NK-92 (cell line): ENCODE data around the gene RBM19.
"Not testable (repeated sequence)": the region's sequence is repeated elsewhere in the genome, so short reads cannot be mapped to it uniquely, and the experiment has no call there.

Experiments used
- DNase-seq: peaks from one replicate; lab custom pipeline; 2025; ENCODE audit not compliant: unreplicated experiment; lab: John Stamatoyannopoulos, UW

The RBM19 gene, protein sequence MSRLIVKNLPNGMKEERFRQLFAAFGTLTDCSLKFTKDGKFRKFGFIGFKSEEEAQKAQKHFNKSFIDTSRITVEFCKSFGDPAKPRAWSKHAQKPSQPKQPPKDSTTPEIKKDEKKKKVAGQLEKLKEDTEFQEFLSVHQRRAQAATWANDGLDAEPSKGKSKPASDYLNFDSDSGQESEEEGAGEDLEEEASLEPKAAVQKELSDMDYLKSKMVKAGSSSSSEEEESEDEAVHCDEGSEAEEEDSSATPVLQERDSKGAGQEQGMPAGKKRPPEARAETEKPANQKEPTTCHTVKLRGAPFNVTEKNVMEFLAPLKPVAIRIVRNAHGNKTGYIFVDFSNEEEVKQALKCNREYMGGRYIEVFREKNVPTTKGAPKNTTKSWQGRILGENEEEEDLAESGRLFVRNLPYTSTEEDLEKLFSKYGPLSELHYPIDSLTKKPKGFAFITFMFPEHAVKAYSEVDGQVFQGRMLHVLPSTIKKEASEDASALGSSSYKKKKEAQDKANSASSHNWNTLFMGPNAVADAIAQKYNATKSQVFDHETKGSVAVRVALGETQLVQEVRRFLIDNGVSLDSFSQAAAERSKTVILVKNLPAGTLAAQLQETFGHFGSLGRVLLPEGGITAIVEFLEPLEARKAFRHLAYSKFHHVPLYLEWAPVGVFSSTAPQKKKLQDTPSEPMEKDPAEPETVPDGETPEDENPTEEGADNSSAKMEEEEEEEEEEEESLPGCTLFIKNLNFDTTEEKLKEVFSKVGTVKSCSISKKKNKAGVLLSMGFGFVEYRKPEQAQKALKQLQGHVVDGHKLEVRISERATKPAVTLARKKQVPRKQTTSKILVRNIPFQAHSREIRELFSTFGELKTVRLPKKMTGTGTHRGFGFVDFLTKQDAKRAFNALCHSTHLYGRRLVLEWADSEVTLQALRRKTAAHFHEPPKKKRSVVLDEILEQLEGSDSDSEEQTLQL

DNA sequence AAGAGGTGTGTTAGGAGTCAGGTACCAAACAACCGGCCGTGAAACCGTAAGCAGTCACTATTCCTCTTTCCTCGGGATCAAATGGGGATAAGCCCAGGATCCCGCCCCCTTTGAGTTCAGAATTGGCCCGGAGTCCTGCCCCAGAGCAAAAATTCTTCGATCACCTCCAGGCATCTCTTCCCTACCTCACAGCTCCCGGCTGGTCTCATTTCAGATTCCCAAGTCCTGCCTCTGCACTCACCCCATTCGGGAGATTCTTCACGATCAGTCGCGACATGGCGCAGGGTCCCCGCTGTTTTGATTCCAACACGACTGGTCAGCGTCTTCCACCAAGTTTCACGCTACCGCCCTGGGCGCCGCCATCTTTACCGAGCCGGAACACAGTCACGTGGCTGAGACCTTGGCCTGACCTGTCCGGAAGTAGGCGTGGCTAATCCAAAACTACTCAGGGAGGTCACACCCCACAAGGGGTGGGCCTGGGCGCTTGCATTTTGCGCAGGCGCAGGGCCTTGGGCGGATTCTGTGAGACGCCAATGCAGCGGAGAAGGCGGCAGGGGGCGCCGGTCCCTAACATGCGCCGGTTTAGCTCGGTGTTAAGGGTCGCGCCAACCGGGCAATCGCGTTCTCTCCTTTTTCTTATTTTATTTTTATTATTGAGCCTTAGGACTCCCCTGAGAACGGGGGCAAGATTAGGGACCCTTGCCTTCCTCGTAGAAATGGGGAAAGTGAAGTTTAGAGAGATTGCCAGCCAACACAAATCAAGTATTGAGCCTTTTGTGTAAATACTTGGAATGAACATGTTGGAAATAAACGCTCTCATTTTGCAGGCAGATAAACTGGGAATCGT, at the start of gene RBM19:
Gene RBM19 (minus strand): TSS at position 375 of the 847 bp plus-strand sequence. CDS start 98 bp downstream, at position 277.
- DNase-seq: peak; percentile 81

DNA sequence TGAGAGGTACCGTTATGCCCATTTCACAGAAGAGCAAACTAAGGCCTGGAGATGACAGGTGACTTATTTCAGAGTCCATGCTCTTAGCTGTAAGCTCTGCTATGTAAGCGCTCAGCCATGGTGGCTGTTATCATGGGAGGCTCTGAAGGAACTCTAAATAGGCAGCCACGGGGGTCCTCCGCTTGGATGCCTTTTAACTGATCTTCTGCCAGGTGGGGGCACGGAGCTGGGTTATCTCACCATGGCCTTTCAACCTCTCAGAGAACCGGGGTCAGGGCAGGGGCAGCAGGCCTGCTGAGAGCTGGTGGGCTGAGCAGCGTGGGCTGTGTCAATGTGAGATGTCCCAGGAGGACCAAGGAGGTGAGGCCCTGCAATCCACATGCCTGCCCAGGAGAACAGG, 49.7 kb upstream of the RBM19 start:
- DNase-seq: no peak

DNA sequence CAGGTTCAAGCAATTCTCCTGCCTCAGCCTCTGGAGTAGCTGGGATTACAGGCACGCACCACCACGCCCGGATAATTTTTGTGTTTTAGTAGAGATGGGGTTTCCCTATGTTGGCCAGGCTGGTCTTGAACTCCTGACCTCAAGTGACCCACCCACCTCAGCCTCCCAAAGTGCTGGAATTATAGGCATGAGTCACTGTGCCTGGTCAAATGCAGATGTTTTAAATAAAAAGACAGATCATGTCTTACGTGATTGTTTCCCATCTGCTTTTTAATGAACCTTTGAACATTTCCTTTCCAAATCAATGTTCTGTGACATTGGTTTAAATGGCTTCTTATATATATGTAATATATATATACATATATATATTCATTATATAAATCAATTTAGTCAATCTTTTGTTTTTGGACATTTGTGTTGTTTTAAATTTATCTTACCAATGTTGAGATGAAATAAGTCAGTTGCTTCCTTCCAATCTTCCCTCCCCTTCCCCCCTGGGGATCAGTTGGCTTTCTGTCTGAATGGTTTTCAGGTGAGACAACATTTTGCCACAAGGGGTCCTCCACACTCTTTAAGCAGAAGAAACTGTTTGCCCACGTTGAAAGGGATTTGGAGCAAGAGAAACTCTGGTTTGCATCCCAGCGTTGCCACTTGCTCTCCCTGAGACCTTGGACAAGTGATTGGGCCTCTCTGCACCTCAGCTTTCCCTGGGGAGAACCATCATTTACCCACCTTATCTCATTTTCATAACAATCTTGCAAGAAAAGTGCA, 47.6 kb upstream of the RBM19 start:
- DNase-seq: no peak

DNA sequence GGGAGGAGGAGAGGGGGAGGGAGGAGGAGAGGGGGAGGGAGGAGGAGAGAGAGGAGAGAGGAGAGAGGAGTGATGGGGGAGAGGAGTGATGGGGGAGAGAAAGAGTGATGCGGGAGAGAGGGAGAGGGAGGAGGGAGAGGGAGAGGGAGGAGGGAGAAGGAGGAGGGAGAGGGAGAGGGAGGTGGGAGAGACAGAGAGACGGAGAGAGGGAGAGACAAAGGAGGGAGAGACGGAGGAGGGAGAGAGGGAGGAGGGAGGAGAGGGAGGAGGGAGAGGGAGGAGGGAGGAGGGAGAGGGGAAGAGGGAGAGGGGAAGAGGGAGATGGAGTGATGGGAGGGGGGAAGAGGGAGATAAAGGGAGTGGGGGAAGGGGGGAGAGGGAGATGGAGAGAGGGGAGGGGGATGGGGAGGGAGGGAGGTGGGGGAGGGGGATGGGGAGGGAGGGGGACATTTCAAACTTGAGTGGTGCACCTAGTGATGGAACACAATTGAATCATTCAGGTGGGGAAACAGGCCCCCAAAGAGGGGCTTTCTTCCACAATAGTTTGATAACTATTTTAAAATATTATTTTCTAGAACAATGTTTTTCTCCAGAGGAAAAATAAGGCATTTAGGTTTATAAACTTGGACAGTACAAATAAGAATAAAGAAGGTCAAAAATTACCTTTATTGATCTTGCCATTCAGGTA, 46.8 kb upstream of the RBM19 start:
- no peak for DNase-seq

DNA sequence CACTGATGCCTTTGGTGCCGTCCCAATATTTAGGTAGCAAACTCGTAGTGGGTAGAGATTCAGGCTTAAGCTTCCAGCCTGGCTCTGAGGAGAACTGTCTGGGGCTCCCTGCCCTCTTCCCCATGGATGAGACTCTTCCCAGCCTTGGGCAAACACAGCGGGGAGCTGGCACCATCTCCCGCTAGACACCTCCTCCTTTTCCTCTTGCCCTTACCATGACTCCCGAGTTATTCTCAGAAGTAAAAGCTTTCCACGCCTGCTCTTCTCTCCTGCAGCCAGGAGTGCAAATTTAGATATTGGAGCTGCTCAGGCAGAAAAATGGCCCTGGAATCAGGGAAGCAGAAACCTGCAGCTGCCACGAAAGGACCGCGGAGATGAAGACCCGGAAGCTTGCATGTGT, 45.6 kb upstream of the RBM19 start:
- DNase-seq: no peak

DNA sequence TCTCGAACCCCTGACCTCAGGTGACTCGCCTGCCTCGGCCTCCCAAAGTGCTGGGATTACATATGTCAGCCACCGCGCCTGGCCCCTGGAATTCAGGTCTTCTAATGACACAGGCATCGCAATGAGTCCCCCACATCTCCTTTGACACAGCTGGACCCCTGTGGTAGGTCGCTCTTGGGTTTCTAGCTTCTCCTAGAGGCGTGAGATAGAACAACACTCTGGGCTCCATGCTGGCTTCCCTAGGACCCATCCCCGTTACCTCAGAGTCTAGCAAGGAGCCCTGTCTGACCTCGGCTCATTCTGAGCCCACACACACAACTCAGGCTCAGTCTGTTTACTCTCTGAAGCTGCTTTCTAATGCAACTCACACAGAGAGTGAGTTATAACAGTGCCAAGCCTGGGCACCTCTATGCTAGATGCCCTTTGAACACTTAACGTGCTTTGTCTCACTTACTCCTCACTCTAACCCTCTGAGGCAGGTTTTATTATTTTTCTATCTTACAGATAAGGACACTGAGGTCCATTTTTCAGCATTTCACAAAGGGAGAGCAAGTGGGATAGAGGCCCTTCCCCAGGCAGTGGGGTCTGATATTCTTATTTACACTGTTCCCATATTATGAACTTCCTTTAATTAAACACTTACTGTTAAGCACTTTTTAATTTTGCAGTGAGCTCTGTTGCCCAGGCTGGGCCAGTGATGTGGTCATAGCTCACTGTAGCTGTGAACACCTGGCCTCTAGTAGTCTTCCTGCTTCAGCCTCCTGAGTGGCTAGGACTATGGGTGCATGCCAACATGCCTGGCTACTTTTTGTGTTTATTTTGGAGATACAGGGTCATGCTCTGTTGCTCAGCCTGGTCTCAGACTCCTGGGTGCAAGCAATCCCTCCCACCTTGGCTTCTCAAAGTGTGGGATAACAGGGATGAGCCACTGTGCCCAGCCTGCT, 40.6 kb upstream of the RBM19 start:
- no peak for DNase-seq

DNA sequence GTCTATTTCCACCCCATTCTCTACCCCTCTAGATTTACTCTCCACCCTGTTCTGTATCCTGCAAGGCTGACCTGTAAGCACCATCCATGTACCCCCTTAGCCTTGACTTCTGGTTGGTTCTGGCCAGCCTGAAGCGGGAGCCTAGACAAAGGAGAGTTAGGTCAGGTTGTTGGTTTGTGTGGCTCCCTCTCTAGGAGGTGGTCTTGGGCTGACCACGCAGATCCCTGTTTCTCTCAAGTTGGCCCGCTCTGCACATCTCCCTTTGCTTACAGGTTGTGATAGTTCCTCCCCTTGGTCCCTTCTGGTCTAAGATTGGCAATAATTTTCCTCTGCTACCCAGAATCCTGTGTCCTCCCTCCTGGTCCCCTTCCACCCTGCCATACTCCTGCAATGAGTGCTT, 38.3 kb upstream of the RBM19 start:
- DNase-seq: no peak

DNA sequence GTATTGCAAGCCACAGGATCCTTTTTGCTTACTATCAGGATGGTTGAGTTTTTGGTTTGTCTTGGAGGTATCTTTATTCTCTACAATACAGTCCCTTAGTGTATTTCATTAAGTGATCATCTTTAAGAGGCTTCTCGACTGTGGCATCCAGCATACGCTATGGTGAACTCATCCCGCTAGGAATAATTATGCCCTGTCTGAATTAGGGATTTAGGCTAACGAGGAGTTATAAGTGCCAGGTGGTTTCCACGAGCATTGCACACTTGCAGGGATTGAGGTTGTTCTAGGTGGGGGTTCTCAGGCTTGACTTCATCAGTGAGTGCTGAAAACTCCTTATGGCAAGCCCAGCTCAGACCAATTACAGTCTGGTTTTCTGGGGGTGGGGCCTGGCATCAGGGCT, 37.2 kb upstream of the RBM19 start:
- DNase-seq: no peak

DNA sequence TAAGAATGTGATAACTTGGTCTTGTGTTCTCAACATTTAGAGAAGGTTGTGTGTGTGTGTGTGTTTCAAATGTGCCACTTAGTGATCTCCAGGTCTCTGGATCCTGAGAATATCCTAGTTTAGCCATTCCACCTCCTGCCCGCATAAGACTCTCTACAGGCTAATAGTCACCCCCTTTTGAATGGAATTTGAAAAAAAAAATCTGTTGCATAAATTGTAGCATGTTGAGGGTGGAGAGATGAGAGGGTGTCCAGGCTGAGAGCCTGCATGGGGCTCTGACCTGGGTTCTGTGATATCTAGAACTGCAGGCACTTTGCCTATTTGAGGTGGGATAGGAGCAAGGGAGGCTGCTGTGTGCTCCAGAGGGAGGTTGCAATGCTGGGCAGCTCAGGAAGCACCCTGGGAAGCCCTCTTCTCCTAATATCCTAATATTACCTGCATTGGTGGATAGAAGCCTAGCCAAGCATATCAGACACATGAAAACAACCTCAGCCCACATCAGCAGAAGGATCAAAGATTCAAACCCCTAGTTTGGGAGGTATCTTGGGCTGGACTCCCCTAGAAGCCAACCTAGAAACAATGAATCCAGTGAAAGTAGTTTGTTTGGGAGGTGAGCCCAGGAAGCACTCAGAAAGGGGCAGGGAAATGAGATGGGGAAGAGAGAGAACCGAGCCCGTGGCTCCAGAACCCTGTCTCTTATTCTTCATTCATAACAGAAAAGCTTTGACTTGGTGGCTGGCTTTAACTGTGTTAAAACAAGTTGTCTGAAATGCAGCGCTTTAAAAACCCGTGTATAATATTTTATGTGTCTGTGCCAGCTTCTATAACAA, 35.6 kb upstream of the RBM19 start:
- no peak for DNase-seq

DNA sequence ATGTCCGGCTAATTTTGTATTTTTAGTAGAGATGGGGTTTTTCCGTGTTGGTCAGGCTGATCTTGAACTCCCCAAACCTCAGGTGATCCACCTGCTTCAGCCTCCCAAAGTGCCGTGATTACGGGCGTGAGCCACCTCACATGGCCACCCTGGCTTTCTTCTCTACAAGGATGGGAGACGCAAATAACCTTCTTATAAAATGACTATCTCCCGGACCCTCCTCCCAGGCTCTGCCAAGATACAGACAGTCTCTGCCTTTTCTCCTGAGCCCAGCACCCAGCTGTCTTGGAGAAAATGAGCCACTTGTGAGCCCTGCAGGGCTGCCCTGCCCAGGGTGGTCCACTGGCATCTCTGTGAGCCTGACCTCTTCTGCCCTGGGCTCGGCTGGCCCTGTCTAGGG, 34.7 kb upstream of the RBM19 start:
- DNase-seq: no peak

DNA sequence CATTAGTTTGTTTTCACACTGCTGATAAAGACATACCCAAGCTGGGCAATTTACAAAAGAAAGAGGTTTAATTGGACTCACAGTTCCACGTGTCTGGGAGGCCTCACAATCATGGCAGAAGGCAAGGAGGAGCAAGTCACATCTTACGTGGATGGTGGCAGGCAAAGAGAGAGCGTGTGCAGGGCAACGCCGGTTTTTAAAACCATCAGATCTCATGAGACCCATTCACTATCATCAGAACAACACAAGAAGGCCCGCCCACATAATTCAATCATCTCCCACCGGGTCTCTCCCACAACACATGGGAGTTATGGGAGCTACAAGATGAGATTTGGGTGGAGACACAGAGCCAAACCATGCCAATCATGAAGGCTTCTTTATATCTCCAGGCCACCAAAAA, 34.1 kb upstream of the RBM19 start:
- DNase-seq: not testable (repeated sequence)

DNA sequence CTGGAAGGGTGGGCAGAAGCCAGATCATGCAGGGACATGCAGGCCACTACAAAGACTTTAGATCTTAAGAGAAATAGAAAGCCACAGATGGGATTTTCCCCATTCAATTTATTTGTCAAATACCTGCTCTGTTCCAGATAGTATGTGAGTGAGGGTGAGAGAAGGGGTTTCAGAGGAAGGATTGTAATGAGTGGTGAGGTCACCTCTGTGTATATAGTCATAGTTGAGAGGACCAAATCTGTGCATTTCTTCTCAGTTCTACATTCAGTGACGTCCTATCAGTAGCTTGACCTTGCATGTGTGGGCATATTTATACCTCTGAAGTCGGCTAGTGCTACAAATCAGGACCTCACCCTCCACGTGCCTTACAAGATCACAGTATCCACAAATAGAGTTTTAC, 31.2 kb upstream of the RBM19 start:
- no peak for DNase-seq

DNA sequence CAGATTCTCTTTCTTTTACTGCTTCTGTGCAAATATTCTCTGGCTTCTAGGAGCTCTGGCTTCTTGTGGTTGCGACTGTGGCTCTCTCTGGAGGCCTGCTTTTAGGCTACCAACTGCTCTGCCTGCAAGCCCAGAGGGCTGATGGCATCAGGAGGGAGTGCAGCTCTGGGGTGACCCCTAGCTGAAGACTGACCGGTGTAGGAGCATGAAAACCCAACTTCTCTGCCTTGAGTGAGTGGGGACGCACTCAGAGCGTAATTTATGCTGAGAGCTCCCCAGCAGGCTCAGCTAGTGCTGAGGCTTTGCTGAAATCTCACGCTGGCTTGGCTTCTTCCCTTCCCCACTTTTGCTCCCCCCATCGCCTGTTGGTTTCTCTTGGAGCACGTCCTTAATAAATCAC, 29.9 kb upstream of the RBM19 start:
- no peak for DNase-seq

DNA sequence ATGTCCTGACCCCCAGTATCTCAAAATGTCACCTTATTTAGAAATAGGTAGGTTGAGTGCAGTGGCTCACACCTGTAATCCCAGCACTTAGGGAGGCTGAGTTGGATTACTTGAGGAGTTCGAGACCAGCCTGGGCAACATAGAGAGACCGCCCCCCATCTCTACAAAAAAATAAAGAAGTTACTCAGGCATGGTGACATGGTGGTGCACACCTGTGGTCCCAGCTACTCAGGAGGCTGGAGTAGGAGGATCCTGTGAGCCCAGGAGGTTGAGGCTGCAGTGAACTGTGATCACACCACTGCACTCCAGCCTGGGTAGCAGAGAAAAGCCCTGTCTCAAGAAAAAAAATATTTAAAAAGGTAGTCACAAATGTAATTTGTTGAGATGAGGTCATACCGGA, 27.9 kb upstream of the RBM19 start:
- DNase-seq: no peak

DNA sequence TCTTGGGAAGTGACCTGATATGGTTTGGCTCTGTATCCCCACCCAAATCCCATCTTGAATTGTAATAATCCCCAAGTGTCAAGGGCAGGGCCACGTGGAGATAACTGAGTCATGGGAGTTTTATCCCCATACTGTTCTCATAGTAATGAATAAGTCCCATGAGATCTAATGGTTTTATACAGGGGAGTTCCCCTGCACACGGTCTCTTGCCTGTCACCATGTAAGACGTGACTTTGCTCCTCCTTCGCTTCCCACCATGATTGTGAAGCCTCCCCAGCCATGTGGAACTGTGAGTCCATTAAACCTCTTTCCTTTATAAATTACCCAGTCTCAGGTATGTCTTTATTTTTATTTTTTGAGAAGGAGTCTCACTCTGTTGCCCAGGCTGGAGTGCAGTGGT, 26.6 kb upstream of the RBM19 start:
- DNase-seq: not testable (repeated sequence)

DNA sequence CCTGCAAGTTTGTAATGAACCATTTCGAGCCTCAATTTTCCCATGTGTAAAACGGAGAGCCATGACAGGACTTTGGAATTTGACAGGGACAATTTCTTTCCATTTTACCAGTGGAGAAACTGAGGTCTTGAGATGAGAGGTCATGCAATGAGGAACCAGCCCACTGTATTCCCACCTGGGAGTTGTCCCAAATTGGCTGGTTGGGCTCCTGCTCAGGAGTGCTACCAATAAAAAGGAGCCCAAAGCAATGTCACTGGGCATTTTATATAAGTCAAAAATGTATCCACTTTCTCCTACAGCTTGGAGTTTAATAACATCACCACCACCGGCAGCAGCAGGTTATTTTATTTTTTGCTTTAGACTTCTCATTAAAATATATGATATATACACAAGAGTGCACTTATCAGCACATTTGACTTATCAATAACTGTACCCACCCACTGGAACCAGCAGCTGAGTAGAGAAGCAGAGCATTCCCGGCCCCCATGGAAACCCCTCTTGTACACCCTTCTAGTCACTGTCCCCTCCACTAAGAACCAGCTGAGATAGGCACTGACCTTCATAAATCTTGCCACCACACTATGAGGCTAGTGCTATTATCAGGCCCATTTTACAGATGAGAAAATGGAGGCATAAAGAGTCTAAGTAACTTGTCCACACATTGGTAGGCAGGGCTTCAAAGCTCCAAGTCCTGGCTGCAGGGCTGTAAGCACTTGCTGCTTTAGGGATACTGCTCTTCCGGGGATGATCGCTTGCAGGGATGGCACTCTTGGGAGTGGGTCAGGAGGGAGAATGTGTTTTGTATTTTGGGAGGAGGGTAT, 25.3 kb upstream of the RBM19 start:
- no peak for DNase-seq
